C4-2B (cell line): ENCODE results near the gene CCDC6.

Experiments used
- ZFX ChIP-seq: fragments of 450-650 bp; IDR thresholded peaks from 2 replicates; pipeline ENCODE4 v1.6.1; 2017
- TF ChIP-seq, protein P1 (sequence below): fragments of 450-650 bp; conservative IDR thresholded peaks from 2 replicates; pipeline ENCODE4 v1.5.1; 2017; ENCODE audit warnings: mild to moderate bottlenecking

DNA sequence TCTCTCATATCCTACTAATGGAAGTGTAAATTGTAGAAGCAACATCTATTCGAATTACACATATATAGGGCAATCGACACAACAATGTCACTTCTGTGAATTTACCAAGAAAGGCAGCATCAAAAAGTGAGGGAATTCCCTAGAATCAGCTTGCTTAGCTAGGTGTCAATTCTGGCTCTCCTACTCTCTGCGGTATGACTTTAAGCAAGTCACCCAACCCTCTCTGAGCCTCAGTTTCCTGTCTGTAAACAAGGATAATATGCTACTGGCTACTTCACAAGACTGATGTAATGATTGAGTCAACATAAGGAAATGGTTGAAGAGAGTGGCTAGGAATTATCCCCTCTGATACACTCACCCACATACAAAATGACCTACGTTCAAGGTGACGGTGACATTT lies 19.4 kb downstream of the CCDC6 start:
- TF ChIP-seq, protein P1, sequence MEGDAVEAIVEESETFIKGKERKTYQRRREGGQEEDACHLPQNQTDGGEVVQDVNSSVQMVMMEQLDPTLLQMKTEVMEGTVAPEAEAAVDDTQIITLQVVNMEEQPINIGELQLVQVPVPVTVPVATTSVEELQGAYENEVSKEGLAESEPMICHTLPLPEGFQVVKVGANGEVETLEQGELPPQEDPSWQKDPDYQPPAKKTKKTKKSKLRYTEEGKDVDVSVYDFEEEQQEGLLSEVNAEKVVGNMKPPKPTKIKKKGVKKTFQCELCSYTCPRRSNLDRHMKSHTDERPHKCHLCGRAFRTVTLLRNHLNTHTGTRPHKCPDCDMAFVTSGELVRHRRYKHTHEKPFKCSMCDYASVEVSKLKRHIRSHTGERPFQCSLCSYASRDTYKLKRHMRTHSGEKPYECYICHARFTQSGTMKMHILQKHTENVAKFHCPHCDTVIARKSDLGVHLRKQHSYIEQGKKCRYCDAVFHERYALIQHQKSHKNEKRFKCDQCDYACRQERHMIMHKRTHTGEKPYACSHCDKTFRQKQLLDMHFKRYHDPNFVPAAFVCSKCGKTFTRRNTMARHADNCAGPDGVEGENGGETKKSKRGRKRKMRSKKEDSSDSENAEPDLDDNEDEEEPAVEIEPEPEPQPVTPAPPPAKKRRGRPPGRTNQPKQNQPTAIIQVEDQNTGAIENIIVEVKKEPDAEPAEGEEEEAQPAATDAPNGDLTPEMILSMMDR: no peak
- no peak for TF ChIP-seq ZFX
